PC-3 (cell line): ENCODE measurements around the gene LSM12. TPM values are rescaled to one million over a fixed set of nuclear protein-coding genes. Genes with fewer than 3 reads are reported as not detected.
"Not testable (repeated sequence)": the region's sequence is repeated elsewhere in the genome, so short reads cannot be mapped to it uniquely, and the experiment has no call there.

Experiments
- ATAC-seq: fragments of 200-7000 bp; cut with Tn5 transposase; 2 replicates; pipeline ENCODE4 v1.9.1; 2020; ENCODE audit warnings: mild to moderate bottlenecking, moderate library complexity
- BruUV-seq: library from RNA; stranded (reverse); fragments of 400-500 nt; replicated peaks from 2 replicates; lab custom pipeline; 2021; lab: Mats Ljungman, UMichigan
- CTCF ChIA-PET: fragments of 300-600 bp; sonication (Branson Sonifier 250); formaldehyde crosslinking; loops from one replicate; lab custom pipeline; 2022; ENCODE audit warnings: antibody characterized with exemption; lab: Charles Lee
- POLR2A ChIA-PET: fragments of 300-600 bp; sonication (Branson Sonifier 250); formaldehyde crosslinking; loops from one replicate; lab custom pipeline; 2022; ENCODE audit warnings: antibody characterized with exemption; ENCODE audit not compliant: unreplicated experiment; lab: Charles Lee
- DNase-seq: peaks from one replicate; pipeline ENCODE4 v3.0.0-alpha.2; 2015
- H2AFZ ChIP-seq: fragments of 300-600 bp; sonication (generic); 2 replicates; pipeline ENCODE4 v1.6.0; 2016; ENCODE audit warnings: antibody characterized with exemption, low read length
- H3F3A ChIP-seq: fragments of 300-600 bp; sonication (generic); one replicate; pipeline ENCODE4 v1.6.0; 2017; ENCODE audit warnings: antibody characterized with exemption, low read length, control low read depth, mild to moderate bottlenecking; ENCODE audit not compliant: unreplicated experiment
- H3K27ac ChIP-seq: fragments of 300-600 bp; sonication (generic); 2 replicates; pipeline ENCODE4 v1.5.1; 2016; ENCODE audit warnings: mild to moderate bottlenecking, low read length
- H3K27me3 ChIP-seq: fragments of 300-600 bp; sonication (generic); 2 replicates; pipeline ENCODE4 v1.6.1; 2016; ENCODE audit warnings: low read length, mixed read lengths
- H3K36me3 ChIP-seq: fragments of 300-600 bp; sonication (generic); 2 replicates; pipeline ENCODE4 v1.6.1; 2016; ENCODE audit warnings: low read depth, mixed run types, low read length, mixed read lengths
- H3K4me1 ChIP-seq: fragments of 300-600 bp; sonication (generic); 2 replicates; pipeline ENCODE4 v1.5.1; 2016; ENCODE audit warnings: low read length; ENCODE audit not compliant: insufficient read depth
- H3K4me2 ChIP-seq: fragments of 300-600 bp; sonication (generic); 2 replicates; pipeline ENCODE4 v1.6.0; 2016; ENCODE audit warnings: low read length
- H3K4me3 ChIP-seq: fragments of 300-600 bp; sonication (generic); 2 replicates; pipeline ENCODE4 v1.5.1; 2016; ENCODE audit warnings: mild to moderate bottlenecking, low read length, mixed read lengths
- H3K79me2 ChIP-seq: fragments of 300-600 bp; sonication (generic); 2 replicates; pipeline ENCODE4 v1.6.1; 2017; ENCODE audit warnings: low read length, mixed read lengths
- H3K9ac ChIP-seq: fragments of 300-600 bp; sonication (generic); 2 replicates; pipeline ENCODE4 v1.6.0; 2016; ENCODE audit warnings: mild to moderate bottlenecking, low read length
- H3K9me2 ChIP-seq: fragments of 300-600 bp; sonication (generic); replicated peaks from 2 replicates; pipeline ENCODE4 v1.6.1; 2016; ENCODE audit warnings: mixed run types, low read length, mixed read lengths
- H3K9me3 ChIP-seq: fragments of 300-600 bp; sonication (generic); 2 replicates; pipeline ENCODE4 v1.6.1; 2016; ENCODE audit warnings: low read length, mixed read lengths
- H4K20me1 ChIP-seq: fragments of 300-600 bp; sonication (generic); 2 replicates; pipeline ENCODE4 v1.6.1; 2016; ENCODE audit warnings: low read length, mixed read lengths
- EZH2 ChIP-seq: fragments of 300-600 bp; sonication (generic); IDR thresholded peaks from one replicate; pipeline ENCODE4 v1.6.1; 2017; ENCODE audit warnings: antibody characterized with exemption, mild to moderate bottlenecking, low read length; ENCODE audit not compliant: unreplicated experiment
- EZH2phosphoT487 ChIP-seq: fragments of 300-600 bp; sonication (generic); IDR thresholded peaks from 2 replicates; pipeline ENCODE4 v1.6.1; 2018; ENCODE audit warnings: mild to moderate bottlenecking, antibody characterized with exemption, low read length, borderline replicate concordance
- intact Hi-C: fragments of 100-400 bp; cut with micrococcal nuclease; formaldehyde crosslinking; loops from 2 replicates; pipeline ENCODE4 v1.9.0; 2023
- total RNA-seq: library from RNA; depleted of rRNA; stranded (reverse); fragments of >200 nt; gene quantifications from 2 replicates; pipeline ENCODE4 v1.2.3, GENCODE V29; 2014
- TF ChIP-seq, protein P1 (sequence below): fragments of 300-600 bp; sonication (generic); conservative IDR thresholded peaks from 2 replicates; pipeline ENCODE4 v1.5.1; 2017; ENCODE audit warnings: antibody characterized with exemption, low read depth, mild to moderate bottlenecking, low read length

The LSM12 gene
- total RNA-seq, 1 experiment from 2014 or later = 118 TPM

GRCh38 chr17:44022246-44022645, 44.2 kb downstream of the LSM12 start:
- no peak overlapping the region for H3K4me2 ChIP-seq
- no peaks in the 10 kb centered on the region for H3K4me1 ChIP-seq
- no TSS peak for BruUV-seq
- H3K27ac ChIP-seq = no peak overlapping the region
- ChIA-PET CTCF (no interaction called here), POLR2A (interaction anchor here (0.6 kb wide), 1 partner anchor 44 kb away, joined by 3 read pairs; no protein-coding TSS in a partner anchor)
- no peaks in the 10 kb centered on the region for H3K9me3 ChIP-seq
- H2AFZ ChIP-seq = no peak overlapping the region
- no peaks in the 10 kb centered on the region for H3K9me2 ChIP-seq
- no peaks in the 10 kb centered on the region for H4K20me1 ChIP-seq
- H3K9ac ChIP-seq = no peak overlapping the region
- H3F3A ChIP-seq = no peaks in the 10 kb centered on the region
- no peak overlapping the region for H3K4me3 ChIP-seq
- TF ChIP-seq EZH2 (no peak), EZH2phosphoT487 (no peak)
- TF ChIP-seq, protein P1, sequence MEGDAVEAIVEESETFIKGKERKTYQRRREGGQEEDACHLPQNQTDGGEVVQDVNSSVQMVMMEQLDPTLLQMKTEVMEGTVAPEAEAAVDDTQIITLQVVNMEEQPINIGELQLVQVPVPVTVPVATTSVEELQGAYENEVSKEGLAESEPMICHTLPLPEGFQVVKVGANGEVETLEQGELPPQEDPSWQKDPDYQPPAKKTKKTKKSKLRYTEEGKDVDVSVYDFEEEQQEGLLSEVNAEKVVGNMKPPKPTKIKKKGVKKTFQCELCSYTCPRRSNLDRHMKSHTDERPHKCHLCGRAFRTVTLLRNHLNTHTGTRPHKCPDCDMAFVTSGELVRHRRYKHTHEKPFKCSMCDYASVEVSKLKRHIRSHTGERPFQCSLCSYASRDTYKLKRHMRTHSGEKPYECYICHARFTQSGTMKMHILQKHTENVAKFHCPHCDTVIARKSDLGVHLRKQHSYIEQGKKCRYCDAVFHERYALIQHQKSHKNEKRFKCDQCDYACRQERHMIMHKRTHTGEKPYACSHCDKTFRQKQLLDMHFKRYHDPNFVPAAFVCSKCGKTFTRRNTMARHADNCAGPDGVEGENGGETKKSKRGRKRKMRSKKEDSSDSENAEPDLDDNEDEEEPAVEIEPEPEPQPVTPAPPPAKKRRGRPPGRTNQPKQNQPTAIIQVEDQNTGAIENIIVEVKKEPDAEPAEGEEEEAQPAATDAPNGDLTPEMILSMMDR = no peak
- H3K27me3 ChIP-seq = no peaks in the 10 kb centered on the region
- no peaks in the 10 kb centered on the region for H3K79me2 ChIP-seq
- ATAC-seq (no peak), DNase-seq (no peak)
- intact Hi-C loops = no loop called here
- no peaks in the 10 kb centered on the region for H3K36me3 ChIP-seq

DNA sequence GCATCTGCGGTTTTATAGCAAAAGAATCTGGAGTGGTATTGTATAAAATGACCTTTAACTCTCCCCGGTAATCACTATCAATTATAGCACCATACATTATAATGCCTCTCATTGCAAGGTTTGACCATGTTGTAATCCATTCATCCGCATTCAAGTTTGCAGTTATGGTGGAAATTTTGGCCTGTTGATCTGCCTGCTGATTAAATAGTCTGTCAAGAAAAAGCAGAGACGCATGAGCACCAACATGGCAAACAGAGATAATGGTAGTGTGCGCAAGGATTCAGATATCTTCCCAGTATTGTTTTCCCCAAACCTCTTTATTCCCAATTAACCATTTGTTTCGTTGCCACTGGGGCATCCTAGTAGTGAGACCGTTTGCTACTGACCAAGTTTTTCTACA, 45.2 kb downstream of the LSM12 start:
- DNase-seq, H3K4me2 ChIP-seq, H3K79me2 ChIP-seq, CTCF ChIA-PET, H3K27ac ChIP-seq, ATAC-seq, H3K4me3 ChIP-seq, H3K27me3 ChIP-seq, H3K36me3 ChIP-seq, H3K9ac ChIP-seq, H3K9me3 ChIP-seq, H3K9me2 ChIP-seq, H3K4me1 ChIP-seq, intact Hi-C loops, H3F3A ChIP-seq, H2AFZ ChIP-seq, BruUV-seq, H4K20me1 ChIP-seq, POLR2A ChIA-PET: not testable (repeated sequence)

DNA sequence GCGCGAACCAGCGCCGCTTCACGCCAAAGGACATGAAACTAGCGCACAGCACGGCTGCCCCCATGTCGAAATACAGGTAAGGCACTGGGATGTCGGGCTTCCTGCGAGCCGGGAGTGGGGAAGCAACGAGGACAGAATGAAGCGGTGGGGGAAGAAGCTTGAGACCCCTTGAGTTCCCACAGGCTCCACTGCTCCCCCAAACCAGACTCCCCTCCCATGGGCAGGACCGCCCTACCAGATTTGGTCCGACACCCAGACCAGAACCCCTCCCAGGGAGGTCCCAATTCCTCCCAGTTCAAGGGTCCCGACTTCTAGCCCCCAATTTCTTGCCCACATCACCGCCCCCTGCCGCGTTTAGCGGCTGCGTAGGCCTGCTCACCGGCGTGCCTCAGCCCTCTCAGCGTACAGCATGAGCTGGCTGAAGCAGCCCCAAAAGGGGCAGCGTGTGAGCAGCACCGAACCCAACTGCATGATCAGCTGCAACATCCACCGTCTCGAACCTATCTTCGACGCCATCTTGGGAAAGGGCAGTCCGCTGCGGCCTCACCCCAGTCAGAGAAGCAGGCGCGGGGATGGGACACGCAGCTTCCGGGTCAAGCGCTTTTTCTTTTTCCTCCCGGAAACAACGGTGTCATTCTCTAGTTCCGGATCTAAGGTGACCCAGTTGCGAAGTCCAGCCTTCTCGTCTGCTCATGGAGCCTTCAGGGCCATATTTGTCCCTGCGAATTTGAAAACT, 51.9 kb downstream of the LSM12 start, which contains the start of gene TMEM101:
Gene TMEM101 (minus strand): TSS at position 527 of the 736 bp plus-strand sequence. CDS start 11 bp downstream, at position 516.
- peak within 1 kb of the TSS; percentile 97 for H3K4me2 ChIP-seq
- H3K36me3 ChIP-seq = peaks cover 3% of the 10 kb centered on the region; the same call in 1 of the 2 replicates
- ATAC-seq (peak; percentile 90), DNase-seq (peak; percentile 97)
- H3K4me1 ChIP-seq = peaks cover 8% of the 10 kb centered on the region; the same call in 1 of the 2 replicates
- BruUV-seq = TSS peak; percentile 63
- peak within 1 kb of the TSS; percentile 41 for H3K27ac ChIP-seq
- no peaks in the 10 kb centered on the region for H3K9me3 ChIP-seq
- H3K9me2 ChIP-seq = no peaks in the 10 kb centered on the region
- H3F3A ChIP-seq = no peaks in the 10 kb centered on the region
- H4K20me1 ChIP-seq = no peaks in the 10 kb centered on the region
- peak within 1 kb of the TSS; percentile 96 for H2AFZ ChIP-seq
- POLR2A ChIA-PET = interaction anchor here (0.6 kb wide), 1 partner anchor 137 kb away, joined by 4 read pairs; no protein-coding TSS in a partner anchor
- H3K9ac ChIP-seq = peak within 1 kb of the TSS; percentile 94
- peak within 1 kb of the TSS; percentile 97 for H3K4me3 ChIP-seq
- H3K27me3 ChIP-seq = no peaks in the 10 kb centered on the region
- peaks cover 22% of the 10 kb centered on the region for H3K79me2 ChIP-seq
- CTCF ChIA-PET = no interaction called here
- intact Hi-C loops = loop anchor here (1.0 kb wide), 1 partner anchor 8 kb away; no protein-coding TSS in a partner anchor
- no peak for TF ChIP-seq EZH2
- TF ChIP-seq, protein P1 = no peak
- TF ChIP-seq EZH2phosphoT487 = no peak
